ENCODE measurements around the gene CCDC85C. TPM values are rescaled to one million over a fixed set of nuclear protein-coding genes. Genes with fewer than 3 reads are reported as not detected.

CCDC85C gene
- total RNA-seq, 1 donor from 2014 or later = 30.1 TPM

GRCh38 chr14:99512110-99512449 lies 91.9 kb downstream of the CCDC85C start:
- DNase-seq (ENCODE audit: low spot score) = peak; percentile 29

DNA sequence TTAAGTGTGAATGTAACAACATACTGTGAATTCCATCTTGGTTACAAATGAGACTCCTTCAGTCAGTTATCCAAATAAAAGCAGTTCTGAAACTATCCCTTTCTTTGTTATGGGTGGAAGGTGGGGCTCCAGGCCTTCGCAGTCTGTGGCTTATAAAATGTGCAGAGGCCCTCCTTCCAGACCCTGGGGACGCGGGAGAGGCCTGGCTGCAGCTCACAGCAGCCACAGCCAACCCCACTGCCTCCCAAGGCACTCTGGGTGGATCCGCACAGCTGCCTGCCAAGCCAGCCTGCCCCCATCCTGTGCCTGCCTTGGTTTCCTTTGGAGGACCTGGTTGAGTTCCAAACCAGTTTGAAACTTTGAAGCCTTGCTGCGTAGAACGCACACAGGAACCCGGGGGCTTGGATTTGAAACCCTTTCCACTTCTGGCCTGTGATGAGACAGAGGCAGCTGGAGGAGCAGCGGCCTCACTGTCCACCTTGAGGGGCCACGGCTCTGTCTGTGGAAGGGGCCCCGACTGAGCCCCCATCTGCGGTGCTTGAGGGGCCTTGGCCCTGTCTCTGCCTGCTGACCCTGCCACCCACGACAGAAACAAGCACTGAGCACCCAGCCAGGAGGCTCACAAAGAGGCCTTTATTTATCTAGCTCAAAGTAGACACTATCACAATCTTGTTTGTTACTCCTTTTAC lies 92.4 kb downstream of the CCDC85C start:
- DNase-seq (ENCODE audit: low spot score) = peak; percentile 42

GRCh38 chr14:99510556-99511139 lies 93.4 kb downstream of the CCDC85C start:
- no peak for DNase-seq (ENCODE audit: low spot score)

DNA sequence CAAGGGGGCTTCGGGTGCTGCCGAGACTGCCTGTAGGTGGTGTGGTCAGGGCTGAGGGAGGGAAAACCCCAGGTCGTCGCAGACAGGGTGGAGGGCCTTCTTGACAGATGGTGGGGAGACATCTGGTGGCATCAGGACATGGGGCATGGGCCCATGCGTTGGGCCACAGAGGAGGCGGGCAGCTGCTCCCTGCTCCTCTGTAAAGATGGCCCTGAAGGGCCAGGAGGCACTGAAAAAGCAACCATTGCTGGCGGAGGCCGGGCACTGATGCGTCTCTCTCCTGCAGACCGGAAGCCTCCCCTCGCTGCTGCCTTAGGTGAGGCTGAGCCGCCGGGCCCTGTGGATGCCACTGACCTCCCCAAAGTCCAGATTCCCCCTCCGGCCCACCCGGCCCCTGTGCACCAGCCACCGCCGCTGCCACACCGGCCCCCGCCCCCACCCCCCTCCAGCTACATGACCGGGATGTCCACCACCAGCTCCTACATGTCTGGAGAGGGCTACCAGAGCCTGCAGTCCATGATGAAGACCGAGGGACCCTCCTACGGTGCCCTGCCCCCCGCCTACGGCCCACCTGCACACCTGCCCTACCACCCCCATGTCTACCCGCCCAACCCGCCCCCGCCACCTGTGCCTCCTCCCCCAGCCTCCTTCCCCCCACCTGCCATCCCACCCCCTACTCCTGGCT lies 94.0 kb downstream of the CCDC85C start:
- peak; percentile 39 for DNase-seq (ENCODE audit: low spot score)

- peak; percentile 39 for DNase-seq (ENCODE audit: low spot score)
These were observed 94.9 kb downstream of the CCDC85C start for GRCh38 chr14:99508896-99509629.

DNA sequence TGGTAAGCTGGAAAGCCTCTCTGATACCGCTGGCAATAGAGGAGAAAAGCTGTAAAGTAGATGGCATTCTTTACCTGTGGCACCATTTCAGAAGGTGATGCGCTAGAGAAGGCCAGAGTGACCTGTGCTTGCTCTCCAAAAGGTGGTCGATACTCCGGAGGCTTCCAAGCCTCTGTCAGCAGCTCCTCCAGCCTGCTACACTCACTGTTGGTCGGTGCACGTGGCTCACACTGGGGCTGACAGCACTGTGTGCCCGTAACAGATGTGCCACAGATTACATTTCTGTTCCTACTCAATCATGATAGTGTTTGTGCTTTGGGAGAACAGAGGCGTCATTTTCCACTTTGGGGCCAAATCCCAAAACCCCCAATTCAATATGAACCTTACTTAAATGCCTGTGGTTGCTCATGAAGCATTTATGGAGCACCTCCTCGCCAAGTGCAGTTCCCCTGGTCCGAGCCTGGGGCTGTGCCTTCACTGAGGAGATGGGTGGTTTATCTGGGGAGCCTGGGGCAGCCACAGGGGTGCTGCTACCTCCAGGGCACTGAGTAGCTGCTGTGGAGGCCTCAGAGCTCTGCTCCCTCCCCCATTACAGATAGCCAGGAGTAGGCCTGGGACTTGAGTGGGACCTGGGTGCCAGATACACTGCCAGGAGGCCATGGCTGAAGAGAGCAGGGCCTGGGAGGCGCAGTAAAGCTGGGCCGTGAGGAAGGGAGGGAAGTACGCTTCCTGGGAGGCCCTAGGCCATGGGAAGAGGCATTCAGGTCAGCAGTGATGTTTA lies 96.0 kb downstream of the CCDC85C start:
- no peak for DNase-seq (ENCODE audit: low spot score)

- DNase-seq (ENCODE audit: low spot score) = no peak
These were observed 97.7 kb downstream of the CCDC85C start for GRCh38 chr14:99506276-99506675.

DNA sequence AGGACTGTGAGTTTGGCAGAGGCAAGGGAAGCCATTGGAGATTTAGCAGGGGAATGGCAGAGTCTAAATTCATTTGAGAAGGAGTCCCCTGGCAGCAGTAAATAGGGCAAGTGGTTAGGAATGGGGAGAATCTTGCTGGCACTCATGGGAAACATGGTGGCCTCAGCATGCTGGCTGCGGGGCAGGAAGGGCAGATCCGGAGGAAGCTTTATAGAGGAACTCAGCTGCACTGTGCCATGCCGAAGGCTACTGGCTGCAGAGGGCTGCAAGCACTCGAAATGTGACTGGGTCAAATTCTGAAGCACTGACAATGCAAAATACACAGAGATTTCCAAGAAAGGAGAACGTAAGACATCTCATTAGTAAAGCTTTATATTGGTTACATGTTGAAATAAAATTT lies 98.9 kb downstream of the CCDC85C start:
- no peak for DNase-seq (ENCODE audit: low spot score)

DNA sequence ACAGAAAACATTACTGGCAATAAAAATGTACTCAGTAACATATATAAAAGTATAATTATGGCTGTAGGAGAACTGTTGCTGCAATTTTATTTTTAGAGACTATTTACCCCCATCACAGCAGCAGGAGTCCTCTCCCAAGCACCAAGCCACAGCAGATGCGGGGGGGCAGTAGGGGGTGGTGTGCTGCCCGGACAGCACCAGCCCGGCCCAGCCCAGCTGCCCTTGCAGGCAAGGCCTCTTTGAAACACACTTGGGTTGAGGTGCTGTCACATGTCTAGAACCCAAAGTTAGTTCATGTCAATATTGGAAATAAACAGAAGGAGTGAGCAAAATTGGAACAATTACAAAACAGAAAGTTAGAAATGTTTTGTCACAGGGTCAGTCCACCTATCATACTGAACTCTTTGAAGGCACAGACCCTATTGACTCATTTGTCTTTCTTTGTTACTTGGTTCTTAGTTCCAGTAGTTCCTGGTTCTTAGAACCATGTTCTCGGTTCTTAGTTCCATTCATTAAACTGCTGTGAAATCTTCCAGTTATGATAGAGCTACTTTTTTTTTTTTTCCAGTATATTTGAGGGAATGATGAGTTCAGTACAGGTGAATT lies 100.1 kb downstream of the CCDC85C start:
- no peak for DNase-seq (ENCODE audit: low spot score)

DNA sequence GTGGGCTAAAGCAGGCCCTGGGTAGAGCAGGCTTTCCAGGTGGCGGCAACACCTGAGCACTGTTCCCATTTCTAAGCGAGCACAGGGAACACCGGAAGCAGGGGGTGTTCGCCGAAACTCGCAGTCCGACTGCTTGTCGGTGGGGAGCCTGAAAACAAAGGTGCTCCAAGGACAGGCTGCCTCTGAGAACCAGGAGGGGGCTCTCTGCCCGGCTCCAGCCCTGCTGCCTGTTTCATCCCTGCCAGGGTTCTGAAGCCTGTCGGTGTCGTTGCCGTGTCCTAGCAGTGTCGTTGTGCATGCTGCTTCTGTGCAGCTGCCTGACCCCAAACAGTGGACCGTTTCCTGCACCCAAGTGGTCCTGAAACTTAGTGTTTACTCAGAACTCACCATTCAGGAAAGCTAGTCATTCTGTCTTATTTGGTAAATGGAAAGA lies 101.0 kb downstream of the CCDC85C start:
- no peak for DNase-seq (ENCODE audit: low spot score)

DNA sequence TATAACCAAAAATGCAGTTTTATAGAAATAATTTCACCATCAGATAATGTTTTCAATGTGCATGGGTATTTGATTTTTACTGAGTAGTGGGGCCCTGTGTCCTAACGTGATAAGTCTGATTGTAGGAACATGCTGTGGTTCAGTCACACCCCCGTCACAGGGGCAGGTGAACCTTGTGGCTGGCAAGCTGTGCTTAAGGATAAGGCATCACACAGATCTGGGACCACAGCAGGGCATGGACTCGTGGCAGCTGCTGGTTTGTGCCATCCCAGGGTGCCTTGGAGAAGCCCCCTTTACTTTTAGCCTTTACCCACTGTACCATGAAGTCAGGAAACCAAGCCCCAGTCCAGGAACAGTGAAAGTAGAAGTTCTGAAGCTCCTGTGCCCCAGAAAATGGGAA lies 106.1 kb downstream of the CCDC85C start:
- DNase-seq (ENCODE audit: low spot score) = no peak

GRCh38 chr14:99497341-99497740 lies 106.7 kb downstream of the CCDC85C start:
- DNase-seq (ENCODE audit: low spot score) = no peak

- no peak for DNase-seq (ENCODE audit: low spot score)
These were observed 119.9 kb downstream of the CCDC85C start for GRCh38 chr14:99484106-99484505.

GRCh38 chr14:99481745-99482099 lies 122.3 kb downstream of the CCDC85C start:
- DNase-seq (ENCODE audit: low spot score) = no peak

DNA sequence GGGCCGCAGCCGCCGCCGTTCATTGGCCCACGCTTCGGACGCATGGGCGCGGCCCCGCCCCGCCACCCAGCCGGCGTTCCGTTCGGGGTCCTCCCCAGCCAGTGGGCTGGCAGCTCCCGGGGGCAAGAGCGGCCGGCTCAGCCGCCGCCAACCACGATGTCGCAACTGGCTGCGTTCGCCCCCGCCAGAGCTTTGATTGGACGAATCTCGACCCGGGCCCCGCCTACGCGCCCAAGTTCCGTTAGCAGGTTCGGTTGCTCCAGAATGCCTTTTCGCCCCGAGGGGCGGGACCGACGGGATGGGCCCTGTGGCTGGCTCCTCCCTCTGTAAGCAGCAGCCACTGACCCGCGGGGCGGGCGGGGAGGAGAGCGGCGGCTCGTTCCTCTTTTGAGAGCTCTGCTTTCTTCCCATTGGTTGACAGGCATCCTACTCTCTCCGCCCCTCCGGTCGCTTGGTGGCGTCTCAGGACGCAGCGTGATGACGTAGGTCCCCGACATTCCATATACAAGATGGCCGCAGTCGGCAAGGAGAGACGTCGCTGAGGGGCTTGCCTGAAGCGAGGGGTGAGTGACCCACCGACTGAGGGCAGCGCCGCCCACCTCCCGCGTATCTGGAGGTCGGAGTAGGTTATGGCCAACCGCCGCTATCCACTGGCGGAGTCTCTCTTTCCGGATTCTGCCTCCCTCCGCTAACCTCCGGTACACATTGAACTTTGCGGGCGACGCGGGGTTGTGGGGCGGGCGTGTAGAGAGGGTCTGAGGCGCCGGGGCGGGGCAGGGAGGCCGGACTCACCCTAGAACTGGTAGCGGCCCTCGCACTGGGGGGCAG lies 122.9 kb downstream of the CCDC85C start, which contains the start of gene CCNK:
TSS of gene CCNK (plus strand) at position 493 of the 828 bp plus-strand sequence. CDS start 11,269 bp downstream, outside the sequence.
- peak; percentile 100 for DNase-seq (ENCODE audit: low spot score)

DNA sequence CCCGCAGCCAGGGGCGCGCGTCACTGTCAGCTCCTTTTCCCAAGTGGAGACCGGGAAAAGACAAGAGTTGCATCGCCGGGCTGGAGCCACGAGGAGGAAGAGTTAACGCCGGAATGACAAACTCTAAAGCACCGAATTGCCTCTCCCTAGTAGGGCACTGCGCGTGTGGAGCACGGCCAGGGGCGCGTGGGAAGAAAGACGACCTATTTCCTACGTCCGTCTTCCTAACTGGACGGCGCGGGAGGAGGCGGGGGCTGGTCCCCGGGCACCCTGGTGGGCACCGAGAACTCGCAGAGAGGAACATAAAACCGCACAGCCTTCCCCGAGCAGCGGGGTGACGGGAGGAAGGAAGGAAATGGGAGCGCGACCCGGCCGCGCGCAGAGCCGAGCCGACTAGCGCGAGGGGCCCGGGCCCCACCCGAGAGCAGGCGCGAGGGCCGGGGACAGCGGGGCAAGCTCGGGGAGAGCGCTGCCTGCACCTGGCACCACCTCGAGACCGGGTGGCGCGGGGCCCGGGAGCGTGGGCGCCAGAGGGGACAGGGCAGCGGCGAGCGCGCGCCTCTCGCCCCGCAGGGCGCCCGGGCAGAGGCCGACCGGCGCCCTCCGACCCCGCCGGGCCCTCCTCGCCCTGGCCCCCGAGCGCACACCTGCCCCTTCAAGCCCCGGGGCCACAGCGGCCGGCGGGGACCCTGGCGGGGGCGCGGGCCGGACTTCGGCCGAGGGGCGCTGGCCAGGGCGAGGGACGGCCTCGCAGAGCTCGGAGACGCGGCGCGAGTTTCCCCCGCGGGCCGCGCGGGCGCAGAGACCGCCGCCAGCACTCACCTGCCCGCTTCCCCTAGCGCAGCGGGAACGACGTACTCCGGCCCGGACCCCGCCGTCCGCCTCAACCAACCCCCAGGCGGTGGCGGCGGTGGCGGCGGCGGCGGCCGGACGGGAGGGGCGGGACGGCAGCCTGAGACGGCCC lies 123.8 kb downstream of the CCDC85C start, which contains the start of gene SETD3:
TSS of gene SETD3 (minus strand) at position 954 of the 964 bp plus-strand sequence. CDS start 15,054 bp downstream, outside the sequence.
- peak; percentile 62 for DNase-seq (ENCODE audit: low spot score)

- DNase-seq (ENCODE audit: low spot score) = no peak
These were observed 124.7 kb downstream of the CCDC85C start for GRCh38 chr14:99479160-99479905.

DNA sequence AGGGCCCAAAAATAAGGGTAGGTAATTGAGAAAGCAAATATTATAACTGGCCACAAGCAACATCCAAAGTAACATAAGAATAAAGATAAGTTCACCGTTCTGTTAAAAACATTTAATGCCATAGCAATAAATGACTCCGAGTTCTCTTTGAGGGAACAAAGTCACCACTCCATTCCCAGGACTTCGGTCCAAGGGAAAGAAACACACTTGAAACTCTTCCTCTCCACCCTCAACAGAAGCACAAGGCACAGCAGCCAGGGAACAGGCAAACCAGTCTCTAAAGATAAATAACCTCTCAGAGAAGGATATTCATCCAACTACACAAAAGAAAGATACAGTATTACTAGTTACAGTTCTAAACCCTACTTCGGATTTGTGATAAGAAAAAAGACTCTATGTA lies 125.9 kb downstream of the CCDC85C start:
- DNase-seq (ENCODE audit: low spot score) = no peak
